Heart left ventricle (tissue), 13 donors: ENCODE data around the gene SDSL.

Source experiments
- POLR2A ChIP-seq, 2 donors: fragments of 450-650 bp; IDR thresholded peaks; one replicate each; pipeline ENCODE4 v1.6.1; 2017; ENCODE audit warnings: antibody characterized with exemption in 2 of 2, mild to moderate bottlenecking in 2 of 2, moderate library complexity in 2 of 2
- TF ChIP-seq, protein P1 (sequence below), 12 donors: fragments of 200-600 bp; sonication (generic) in 4 of 12; IDR thresholded peaks; one replicate each; pipeline versions ENCODE4 v1.5.0 to v1.8.0; 2018 to 2022; ENCODE audit warnings: antibody characterized with exemption in 12 of 12, mild to moderate bottlenecking in 5 of 12
- donor health status: ischemic (EF 13 %, LVEDD 7.1; RV severe dilation, severe dysfunction).
- donor health status: DM: no; HTN: yes; CAD: no.
- donor health status: DM: no; HTN: no; CAD: no.
- donor health status: ischemic (EF 25% LVEDD 6.9; RV normal size, moderate dysfunction).
- donor health status: ischemic (EF 25% LVEDD 5.7; RV mildly dilated, moderate dysfunction).
- donor health status: ischemic (EF 35%, LVEDD 5.7; RV mildly dilated, moderate dysfunction).
- donor health status: nonischemic (EF 11% LVEDD 7.7; RV severe dilation, severe dysfunction).
- donor health status: DM: yes; HTN: yes; CAD: no.
- donor health status: PGD.
- donor health status: ischemic (EF 29% LVEDD 5.4; RV normal size, mild dysfunction).
- donor health status: nonischemic (EF 23%, LVEDD 6.1; RV moderate dilation, normal function).

DNA sequence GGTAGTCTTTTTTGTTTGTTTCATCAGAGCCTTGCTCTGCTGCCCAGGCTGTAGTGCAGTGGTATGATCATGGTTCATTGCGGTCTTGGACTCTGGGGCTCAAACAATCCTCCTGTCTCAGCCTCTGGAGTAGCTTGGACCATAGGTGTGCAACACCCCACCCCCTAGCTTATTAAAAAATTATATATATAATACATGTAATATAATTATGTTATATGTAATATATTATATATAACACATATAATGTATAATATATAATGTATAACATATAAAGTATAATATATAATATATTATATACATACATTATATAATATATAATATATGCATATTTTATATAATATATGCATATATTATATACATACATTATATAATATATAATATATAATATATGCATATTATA, 27.7 kb downstream of the SDSL start:
- TF ChIP-seq, protein P1, sequence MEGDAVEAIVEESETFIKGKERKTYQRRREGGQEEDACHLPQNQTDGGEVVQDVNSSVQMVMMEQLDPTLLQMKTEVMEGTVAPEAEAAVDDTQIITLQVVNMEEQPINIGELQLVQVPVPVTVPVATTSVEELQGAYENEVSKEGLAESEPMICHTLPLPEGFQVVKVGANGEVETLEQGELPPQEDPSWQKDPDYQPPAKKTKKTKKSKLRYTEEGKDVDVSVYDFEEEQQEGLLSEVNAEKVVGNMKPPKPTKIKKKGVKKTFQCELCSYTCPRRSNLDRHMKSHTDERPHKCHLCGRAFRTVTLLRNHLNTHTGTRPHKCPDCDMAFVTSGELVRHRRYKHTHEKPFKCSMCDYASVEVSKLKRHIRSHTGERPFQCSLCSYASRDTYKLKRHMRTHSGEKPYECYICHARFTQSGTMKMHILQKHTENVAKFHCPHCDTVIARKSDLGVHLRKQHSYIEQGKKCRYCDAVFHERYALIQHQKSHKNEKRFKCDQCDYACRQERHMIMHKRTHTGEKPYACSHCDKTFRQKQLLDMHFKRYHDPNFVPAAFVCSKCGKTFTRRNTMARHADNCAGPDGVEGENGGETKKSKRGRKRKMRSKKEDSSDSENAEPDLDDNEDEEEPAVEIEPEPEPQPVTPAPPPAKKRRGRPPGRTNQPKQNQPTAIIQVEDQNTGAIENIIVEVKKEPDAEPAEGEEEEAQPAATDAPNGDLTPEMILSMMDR (IDR thresholded peaks at IDR 0.05) = no peak
- no peak for TF ChIP-seq POLR2A (IDR thresholded peaks at IDR 0.05)
